ENCODE results near the gene LIMK1.
A peak's percentile ranks its signal among the peaks of the same experiment; 100 is the strongest.
"Not testable (repeated sequence)": the region's sequence is repeated elsewhere in the genome, so short reads cannot be mapped to it uniquely, and the experiment has no call there.

The LIMK1 gene

DNA sequence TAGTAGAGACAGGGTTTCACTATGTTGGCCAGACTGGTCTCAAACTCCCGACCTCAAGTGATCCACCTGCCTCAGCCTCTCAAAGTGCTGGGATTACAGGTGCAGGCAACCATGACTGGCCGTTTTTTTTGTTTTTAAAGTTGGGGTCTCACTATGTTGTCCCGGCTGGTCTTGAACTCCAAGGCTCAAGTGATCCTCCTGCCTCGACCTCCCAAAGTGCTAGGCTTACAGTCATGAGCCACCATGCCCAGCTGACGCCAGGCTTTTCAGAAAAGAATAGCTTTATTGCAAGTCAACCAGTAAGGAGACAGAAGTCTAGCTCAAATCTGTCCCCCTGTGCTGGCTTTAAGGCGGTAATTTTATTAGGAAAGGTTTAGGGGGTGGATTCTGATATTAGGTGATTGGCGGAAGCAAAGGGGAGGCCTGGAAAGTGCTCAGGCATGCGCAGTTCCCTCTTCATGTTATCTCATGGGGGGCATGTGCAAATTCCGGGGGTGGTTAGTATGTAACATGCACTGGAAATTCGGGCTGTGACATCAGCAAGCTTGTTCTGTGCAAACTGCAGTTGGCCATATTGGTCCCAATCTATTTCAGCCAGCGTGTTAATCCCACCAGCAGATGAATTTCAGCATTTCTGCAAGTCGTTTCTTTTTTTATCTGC lies 42.7 kb downstream of the LIMK1 start:
- DNase-seq, result no peak

DNA sequence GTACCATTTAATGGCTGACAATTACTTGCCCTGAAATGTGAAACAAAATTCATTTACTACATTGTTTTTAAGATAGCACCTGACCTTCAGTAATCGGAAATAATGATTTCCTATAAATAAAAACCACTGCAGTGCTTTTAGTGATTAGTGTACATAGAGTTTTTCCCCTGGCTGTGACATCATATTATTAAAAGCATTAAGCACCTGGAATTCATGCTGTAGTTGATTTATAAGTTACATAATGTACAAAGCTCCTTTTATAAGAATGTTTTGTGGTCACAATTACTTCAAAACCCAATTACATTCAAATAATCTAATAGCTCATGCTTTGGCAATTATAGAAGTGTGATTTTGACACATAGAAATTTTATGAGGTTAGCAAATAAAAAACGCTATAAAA lies 46.3 kb downstream of the LIMK1 start:
- DNase-seq, result no peak

DNA sequence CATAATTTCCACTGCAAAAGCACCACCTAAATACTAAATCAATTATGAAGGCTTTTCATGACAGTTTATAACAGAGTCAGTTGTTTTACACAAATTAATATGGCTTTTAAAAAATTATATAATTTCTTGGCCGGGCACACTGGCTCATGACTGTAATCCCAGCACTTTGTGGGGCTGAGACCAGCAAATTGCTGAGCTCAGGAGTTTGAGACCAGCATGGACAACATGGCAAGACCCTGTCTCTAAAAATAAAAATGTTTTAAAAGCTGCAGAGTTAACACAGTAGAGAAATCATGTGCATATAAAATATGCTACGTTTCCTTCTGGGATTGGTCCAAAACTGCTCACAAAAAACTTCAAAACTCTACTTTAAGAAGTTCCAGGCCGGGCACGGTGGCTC lies 46.9 kb downstream of the LIMK1 start:
- DNase-seq, result no peak

DNA sequence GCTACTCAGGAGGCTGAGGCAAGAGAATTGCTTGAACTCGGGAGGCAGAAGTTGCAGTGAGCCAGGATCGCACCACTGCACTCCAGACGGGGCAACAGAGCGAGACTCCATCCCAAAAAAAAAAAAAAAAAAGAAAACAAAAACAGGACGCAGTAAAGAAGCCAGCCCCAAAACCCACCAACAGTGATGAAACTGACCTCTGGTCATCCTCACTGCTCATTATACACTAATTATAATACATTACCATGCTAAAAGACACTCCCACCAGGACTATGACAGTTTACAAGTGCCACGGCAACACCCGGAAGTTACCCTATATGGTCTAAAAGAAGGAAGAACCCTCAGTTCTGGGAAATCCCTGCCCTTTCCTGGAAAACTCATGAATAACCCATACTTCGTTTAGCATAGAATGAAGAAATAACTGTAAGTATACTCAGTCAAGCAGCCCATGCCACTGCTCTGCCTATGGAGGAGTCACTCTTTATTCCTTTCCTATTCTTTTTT lies 50.6 kb downstream of the LIMK1 start:
- no peak for DNase-seq

DNA sequence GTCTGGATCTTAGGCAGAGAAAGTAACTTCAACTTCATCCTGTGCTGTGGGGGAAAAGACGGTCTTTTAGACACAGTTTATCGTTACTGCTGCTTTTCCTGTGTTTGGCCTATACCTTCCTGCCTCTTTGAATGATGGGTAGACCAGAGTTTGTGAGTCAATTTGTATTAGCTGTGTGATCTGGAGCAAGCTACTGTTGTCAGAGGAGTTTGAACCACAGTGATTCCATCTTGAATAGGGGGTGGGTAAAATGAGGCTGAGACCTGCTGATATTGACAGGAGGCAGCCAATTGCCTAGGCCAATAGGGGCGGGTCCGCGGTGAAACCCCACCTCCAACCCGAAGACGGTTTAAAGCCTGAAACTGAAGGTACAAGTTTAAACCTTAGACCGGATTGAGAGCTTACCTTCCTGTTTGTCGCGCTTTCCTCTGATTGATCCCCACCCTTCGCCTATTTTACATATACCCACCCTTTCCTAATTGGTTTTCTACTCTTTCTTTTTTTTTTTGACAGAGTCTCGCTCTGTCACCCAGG lies 54.8 kb downstream of the LIMK1 start:
- no peak for DNase-seq

DNA sequence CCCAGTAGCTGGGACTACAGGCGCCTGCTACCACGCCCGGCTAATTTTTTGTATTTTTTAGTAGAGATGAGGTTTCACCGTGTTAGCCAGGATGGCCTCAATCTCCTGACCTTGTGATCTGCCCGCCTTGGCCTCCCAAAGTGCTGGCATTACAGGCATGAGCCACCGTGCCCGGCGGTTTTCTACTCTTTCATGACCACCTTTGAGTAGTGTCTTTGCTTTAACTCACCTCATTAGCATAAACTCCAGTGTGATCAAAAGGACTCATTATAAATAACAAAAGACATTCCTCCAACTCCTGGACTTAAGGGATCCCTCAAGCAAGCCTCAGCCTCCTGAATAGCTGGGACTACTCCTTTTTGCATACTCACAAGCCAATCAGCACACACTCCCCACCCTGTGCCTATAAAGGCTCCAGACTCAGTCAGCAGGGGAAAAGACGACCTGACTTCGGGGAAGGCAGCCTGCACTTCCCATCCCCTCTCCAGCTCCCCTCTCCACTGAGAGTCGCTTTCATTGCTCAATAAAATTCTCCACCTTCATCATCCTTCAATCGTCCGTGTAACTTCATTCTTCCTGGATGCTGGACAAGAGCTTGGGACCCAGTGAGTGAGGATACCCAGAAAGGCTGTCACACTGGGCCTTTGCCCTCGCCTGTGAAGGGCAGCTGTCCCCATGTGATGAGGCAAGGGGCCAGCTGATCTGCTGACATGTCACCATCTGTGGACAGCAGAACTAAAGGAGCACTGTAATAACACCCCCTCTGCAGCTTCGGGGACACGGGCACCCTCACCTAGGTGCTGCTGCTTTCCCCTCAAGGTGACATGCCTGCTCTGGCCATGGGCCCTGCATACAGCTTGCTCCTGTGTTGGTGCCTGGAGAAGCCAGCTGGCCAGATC lies 55.6 kb downstream of the LIMK1 start:
- no peak for DNase-seq

DNA sequence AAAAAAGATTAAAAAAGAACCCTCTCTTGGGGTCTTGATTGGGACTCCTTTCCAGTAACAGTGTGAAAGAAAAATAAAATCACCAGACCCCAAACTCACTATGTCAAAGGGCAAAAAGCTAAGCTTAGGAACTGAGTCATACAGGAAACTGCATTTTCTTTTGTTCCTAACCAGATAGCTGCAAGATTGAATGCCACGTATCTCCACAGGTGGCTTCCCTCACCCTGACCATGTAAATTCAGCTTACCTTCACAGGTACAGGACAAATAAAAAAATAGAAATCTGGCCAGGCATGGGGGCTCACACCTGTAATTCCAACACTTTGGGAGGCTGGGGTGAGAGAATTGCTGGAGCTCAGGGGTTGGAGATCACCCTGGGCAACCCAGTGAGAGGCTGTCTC lies 58.1 kb downstream of the LIMK1 start:
- no peak for DNase-seq

DNA sequence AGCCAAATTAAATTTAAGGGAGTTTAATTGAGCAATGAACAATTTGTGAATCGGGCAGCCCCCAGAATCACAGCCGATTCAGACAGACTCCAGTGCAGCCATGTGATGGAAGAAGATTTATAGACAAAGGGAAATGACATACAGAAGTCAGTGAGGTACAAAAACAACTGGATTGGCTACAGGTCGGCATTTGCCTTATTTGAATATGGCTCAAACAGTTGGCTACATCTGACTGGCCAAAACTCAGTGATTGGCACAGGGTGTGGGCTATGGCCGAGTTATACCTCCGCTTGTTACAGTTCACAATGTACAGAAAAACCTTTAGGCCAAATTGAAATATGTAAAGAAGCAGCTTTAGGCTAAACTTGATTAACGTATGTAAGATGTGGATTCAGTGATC lies 59.8 kb downstream of the LIMK1 start:
- no peak for DNase-seq

DNA sequence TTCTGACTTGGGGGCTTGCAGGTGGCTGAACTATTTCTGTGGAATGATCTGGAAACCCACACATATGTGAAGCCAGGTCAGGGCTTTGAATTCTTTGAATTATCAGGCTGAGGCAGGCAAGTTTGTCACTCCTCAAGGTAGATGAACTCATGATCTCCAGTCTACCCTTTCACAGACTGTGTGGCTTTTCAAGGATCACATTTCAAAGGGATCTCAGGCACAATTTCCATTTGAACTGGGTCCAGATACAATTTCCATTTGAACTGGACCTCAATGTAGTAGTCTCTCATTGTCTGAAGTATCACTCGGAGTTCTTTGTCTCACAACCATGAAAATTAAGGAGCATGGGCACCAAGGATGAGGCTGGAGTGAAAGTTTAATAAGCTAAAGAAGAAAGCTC lies 64.9 kb downstream of the LIMK1 start:
- DNase-seq, result no peak

DNA sequence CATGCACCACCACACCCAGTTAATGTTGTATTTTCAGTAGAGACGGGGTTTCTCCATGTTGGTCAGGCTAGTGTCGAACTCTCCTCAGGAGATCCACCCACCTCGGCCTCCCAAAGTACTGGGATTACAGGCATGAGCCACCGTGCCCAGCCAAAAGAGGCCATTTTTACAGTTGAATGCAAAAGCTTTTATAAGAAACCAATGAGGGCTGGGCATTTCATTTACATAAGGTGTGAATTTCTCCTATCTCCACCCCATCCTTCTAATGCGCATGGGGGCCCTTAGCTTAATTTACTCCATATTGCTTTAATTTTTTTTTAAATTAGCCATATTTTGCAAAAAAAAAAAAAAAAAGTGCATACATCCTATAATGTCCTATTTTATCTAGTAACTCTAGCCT lies 65.5 kb downstream of the LIMK1 start:
- no peak for DNase-seq

DNA sequence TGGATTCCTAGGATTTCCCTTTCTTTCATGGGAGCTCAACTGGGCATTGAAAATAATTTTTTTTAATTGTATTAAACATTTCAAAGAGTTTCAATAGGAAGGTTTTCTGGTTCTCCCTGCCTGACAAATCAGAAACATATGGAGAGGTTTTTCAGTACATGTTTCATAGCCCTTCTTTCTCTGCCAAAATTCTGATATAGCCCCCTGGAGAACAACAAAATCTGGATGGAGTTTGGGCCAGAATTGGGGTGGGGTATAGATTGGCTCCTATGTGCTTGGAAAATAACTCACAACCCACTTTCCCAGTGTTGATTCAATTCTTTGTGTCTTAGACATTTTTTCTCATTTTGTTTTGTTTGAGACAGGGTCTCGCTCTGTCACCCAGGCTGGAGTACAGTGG lies 66.0 kb downstream of the LIMK1 start:
- DNase-seq, result peak; percentile 59

DNA sequence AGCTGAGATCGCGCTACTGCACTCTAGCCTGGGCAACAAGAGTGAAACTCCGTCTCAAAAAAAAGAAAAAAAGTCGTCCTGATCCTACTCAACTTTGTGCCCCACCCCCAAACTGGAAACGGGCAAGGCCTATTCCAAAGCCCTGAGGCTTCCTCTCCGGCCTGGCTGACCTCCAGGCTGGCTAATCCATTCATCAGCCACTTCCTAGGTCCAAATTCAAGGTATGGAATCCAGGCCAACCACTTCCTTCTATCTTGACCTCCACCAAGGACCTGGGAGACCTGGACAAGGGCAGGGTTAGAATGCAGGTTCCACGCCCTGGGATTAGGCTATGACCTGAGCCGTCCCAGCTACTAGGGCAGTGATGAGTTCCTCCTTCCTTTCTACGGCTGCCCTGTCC lies 70.1 kb downstream of the LIMK1 start:
- DNase-seq, result no peak

DNA sequence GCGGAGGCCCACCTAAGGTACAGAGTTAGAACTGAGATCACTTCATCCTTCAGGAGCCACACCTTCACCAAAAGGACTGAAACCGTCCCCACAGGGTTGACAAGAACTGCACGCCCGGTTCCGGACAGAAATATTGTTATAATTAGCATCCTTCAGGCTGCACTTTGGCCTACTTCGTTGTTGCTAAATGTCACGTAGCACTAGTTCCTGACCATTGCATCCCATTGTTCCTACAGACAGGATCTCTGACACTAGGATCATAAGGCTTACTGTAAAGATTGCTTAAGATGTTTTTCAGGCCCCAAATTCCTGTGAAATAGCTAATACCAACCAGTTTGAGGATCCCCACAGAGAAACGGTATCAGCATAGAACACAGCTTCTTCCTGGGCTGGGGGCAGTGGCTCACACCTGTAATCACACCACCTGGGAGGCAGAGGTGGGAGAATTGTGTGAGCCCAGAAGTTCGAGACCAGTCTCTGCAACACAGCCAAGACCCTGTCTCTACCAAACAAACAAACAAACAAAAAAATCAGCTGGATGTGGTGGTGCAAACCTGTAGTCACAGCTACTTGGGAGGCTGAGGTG lies 72.3 kb downstream of the LIMK1 start:
- no peak for DNase-seq

DNA sequence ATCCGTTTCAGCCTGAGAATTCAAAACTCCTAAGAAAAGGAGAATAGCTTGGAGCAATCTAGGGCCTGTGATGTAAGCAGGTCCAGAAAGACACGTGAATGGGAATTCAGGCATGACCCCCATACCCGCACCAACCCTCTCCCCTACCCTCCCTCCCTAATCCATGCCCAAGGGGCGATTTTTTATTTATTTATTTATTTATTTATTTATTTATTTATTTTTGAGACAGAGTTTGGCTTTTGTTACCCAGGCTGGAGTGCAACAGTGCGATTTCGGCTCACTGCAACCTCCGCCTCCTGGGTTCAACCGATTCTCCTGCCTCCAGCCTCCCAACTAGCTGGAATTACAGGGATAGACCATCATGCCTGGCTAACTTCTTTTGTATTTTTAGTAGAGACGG lies 74.0 kb downstream of the LIMK1 start:
- DNase-seq, result no peak

DNA sequence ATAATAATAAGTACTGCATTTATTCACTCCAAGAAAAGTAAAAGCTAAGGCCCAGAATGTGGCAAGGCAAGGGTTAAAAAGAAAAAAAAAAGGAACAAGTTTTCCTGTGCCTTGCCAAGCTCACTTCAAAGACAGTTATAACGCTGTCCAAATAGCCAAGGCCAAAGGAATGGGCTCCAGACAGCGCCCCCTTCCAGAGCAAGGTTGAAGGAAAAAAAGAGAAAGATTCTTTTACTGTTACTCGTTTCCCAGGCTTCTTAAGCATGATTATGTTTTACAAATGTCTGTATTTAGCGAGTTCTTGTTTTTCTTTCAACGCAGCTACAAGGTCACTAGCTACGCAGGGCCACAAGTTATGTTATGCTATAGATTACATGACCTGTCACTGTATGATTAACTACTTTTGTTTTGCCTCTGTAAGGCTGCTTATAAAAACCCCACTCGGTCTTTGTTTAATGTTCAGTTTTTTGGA lies 81.4 kb downstream of the LIMK1 start:
- DNase-seq, result no peak

DNA sequence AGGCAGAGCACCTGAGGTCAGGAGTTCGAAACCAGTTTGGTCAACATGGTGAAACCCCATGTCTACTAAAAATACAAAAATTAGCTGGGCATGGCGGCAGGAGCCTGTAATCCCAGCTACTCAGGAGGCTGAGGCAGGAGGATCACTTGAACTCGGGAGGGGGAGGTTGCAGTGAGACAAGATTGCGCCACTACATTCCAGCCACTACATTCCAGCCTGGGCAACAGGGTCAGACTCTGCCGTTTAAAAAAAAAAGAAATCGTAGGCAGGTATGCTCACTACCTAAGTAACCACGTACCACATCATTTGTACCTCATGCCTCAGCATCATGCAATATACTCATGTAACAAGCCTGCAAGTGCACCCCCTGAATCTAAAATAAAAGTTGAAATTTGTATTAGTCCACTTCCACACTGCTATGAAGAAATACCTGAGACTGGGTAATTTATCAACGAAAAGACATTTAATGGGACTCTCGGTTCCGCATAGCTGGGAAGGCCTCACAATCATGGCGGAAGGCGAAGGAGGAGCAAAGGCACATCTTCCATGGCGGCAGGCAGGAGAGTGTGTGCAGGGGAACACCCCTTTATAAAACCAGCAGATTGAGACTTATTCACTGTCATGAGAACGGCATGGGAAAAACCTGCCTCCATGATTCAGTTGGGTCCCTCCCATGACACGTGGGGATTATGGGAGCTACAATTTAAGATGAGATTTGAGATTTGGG lies 82.4 kb downstream of the LIMK1 start:
- DNase-seq, result no peak

DNA sequence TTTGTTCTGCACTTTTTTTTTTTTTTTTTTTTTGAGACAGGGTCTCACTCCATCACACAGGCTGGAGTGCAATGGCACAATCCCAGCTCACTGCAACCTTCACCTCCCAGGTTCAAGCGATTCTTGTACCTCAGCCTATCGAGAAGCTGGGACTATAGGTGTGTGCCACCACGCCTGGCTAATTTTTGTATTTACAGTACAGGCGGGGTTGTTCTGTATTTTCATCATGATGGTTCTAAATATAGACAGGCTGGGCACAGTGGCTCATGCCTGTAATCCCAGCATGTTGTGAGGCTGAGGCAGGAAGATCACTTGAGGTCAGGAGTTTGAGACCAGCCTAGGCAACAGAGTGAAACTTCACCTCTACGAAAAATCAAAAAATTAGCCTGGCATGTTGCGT lies 83.7 kb downstream of the LIMK1 start:
- DNase-seq, result not testable (repeated sequence)
